A549 (cell line): ENCODE measurements around the gene CD164.

Experiments
- CHD2 ChIP-seq: fragments of 150-350 bp; IDR thresholded peaks from 2 replicates; pipeline ENCODE4 v1.6.1; 2014; ENCODE audit warnings: low read length; ENCODE audit not compliant: partially characterized antibody
- CTCF ChIP-seq: fragments of >200 bp; sonication (Bioruptor Twin); formaldehyde crosslinking; IDR thresholded peaks from 3 replicates; pipeline ENCODE4 v1.5.1; 2016
- E2F6 ChIP-seq: IDR thresholded peaks from 2 replicates; pipeline ENCODE4 v1.6.1; 2012; ENCODE audit warnings: low read depth, borderline replicate concordance
- HOXA7 ChIP-seq: fragments of 250-450 bp; sonication (Bioruptor Pico); IDR thresholded peaks from 2 replicates; pipeline ENCODE4 v1.5.0; 2020; ENCODE audit warnings: mild to moderate bottlenecking, moderate library complexity
- JUN ChIP-seq, 2 experiments: fragments of >200 bp; sonication (Bioruptor Twin); formaldehyde crosslinking; IDR thresholded peaks; 2 replicates in 1 of 2; 3 replicates in 1 of 2; pipeline ENCODE4 v1.6.1; 2016 to 2017
- KDM5A ChIP-seq: fragments of 200-600 bp; sonication (generic); IDR thresholded peaks from 2 replicates; pipeline ENCODE4 v1.6.1; 2016; ENCODE audit warnings: antibody characterized with exemption, mild to moderate bottlenecking
- MAZ ChIP-seq: fragments of 150-350 bp; IDR thresholded peaks from 2 replicates; pipeline ENCODE4 v1.6.1; 2014; ENCODE audit warnings: antibody characterized with exemption, low read depth, low read length, borderline replicate concordance
- NFE2L2 ChIP-seq: fragments of 150-350 bp; conservative IDR thresholded peaks from 2 replicates; pipeline ENCODE4 v1.6.1; 2014; ENCODE audit warnings: low read length
- PBX3 ChIP-seq: IDR thresholded peaks from 2 replicates; pipeline ENCODE4 v1.6.1; 2012
- PHF8 ChIP-seq: fragments of 200-600 bp; sonication (generic); IDR thresholded peaks from 2 replicates; pipeline ENCODE4 v1.6.1; 2016; ENCODE audit warnings: low read depth, mild to moderate bottlenecking, antibody characterized with exemption, moderate library complexity, borderline replicate concordance
- POLR2A ChIP-seq: IDR thresholded peaks from 2 replicates; pipeline ENCODE4 v1.6.1; 2012; ENCODE audit warnings: mild to moderate bottlenecking, low read length
- SMC3 ChIP-seq: fragments of >200 bp; sonication (Bioruptor Twin); formaldehyde crosslinking; IDR thresholded peaks from 3 replicates; pipeline ENCODE4 v1.6.1; 2018; ENCODE audit warnings: inconsistent platforms
- USF2 ChIP-seq: fragments of 450-650 bp; IDR thresholded peaks from 2 replicates; pipeline ENCODE4 v1.6.1; 2014; ENCODE audit warnings: antibody characterized with exemption

GRCh38 chr6:109342506-109342905 lies 39.8 kb downstream of the CD164 start:
- TF ChIP-seq E2F6, result no peak
- TF ChIP-seq NFE2L2, result no peak
- TF ChIP-seq POLR2A, result no peak
- TF ChIP-seq JUN (IDR thresholded peaks at IDR 0.05), result no peak
- no peak for TF ChIP-seq SMC3
- TF ChIP-seq CTCF, result no peak
- TF ChIP-seq KDM5A, result no peak
- TF ChIP-seq HOXA7 (CRISPR knock-in tag), result no peak
- TF ChIP-seq PBX3, result no peak
- no peak for TF ChIP-seq PHF8
- no peak for TF ChIP-seq USF2
- no peak for TF ChIP-seq CHD2
- no peak for TF ChIP-seq MAZ
